ENCODE data around the gene SCAND1. TPM values are rescaled to one million over a fixed set of nuclear protein-coding genes. Genes with fewer than 3 reads are reported as not detected.

Gene SCAND1
- total and polyA plus RNA-seq, 7 donors, result 61.2 to 191 (median 83.1) TPM

- WGBS, 2 donors, result 1 to 3% methylated on average over 6 of the region's 6 CpGs
- no peaks in the 10 kb centered on the region for H3K36me3 ChIP-seq
- H3K4me1 ChIP-seq, result no peaks in the 10 kb centered on the region
These were observed 40.7 kb upstream of the SCAND1 start for GRCh38 chr20:35994994-35995453.

GRCh38 chr20:35992713-35993335, 38.5 kb upstream of the SCAND1 start:
- 0 to 1% methylated on average over 6 of the region's 6 CpGs for WGBS, 2 donors
- Histone ChIP-seq H3K36me3 (no peaks in the 10 kb centered on the region), H3K4me1 (no peaks in the 10 kb centered on the region), H3K4me3 (no peak overlapping the region), H3K27me3 (no peaks in the 10 kb centered on the region), H3K27ac (no peak overlapping the region), H3K9me3 (no peaks in the 10 kb centered on the region)
- intact Hi-C loops (cut with DNase I), result loop anchor here (5.0 kb wide), 1 partner anchor 204 kb away; no protein-coding TSS in a partner anchor
- peak; percentile 69 for DNase-seq
- TF ChIP-seq CTCF (IDR thresholded peaks at IDR 0.05) (peak; percentile 14 to 81 (median 56)), EP300 (IDR thresholded peaks at IDR 0.05) (no peak)

More at GRCh38 chr20:35994994-35995453, 40.7 kb upstream of the SCAND1 start:
- H3K27me3 ChIP-seq, result no peaks in the 10 kb centered on the region
- no peaks in the 10 kb centered on the region for H3K9me3 ChIP-seq
- no peak overlapping the region for H3K4me3 ChIP-seq
- no peak overlapping the region for H3K27ac ChIP-seq
- peak; percentile 68 to 82 (median 78) for TF ChIP-seq CTCF (IDR thresholded peaks at IDR 0.05)
- no peak for TF ChIP-seq POLR2A (IDR thresholded peaks at IDR 0.05)
- TF ChIP-seq POLR2AphosphoS5 (IDR thresholded peaks at IDR 0.05), result no peak
- intact Hi-C loops (cut with DNase I), result loop anchor here (1.0 to 5.0 kb wide), 2 partner anchors 143 to 202 kb away; no protein-coding TSS in a partner anchor
- peak; percentile 87 for DNase-seq

- Histone ChIP-seq H3K27ac (no peak overlapping the region), H3K4me3 (no peak overlapping the region), H3K36me3 (no peaks in the 10 kb centered on the region), H3K9me3 (no peaks in the 10 kb centered on the region), H3K4me1 (no peaks in the 10 kb centered on the region), H3K27me3 (no peaks in the 10 kb centered on the region)
- intact Hi-C loops (cut with DNase I), result loop anchor here (5.0 kb wide), 1 partner anchor 206 kb away; no protein-coding TSS in a partner anchor
- TF ChIP-seq CTCF (IDR thresholded peaks at IDR 0.05), result peak in 1 of 4 experiments; percentile 23
- no peak for TF ChIP-seq EP300 (IDR thresholded peaks at IDR 0.05)
- no peak for TF ChIP-seq POLR2AphosphoS5 (IDR thresholded peaks at IDR 0.05)
- WGBS, 2 donors, result 25 to 35% methylated on average over 3 of the region's 3 CpGs
- no peak for DNase-seq
These were observed 37.0 kb upstream of the SCAND1 start for GRCh38 chr20:35991142-35991771.

- 55 to 77% methylated on average over 2 of the region's 2 CpGs for WGBS, 2 donors
- intact Hi-C loops (cut with DNase I), result no loop called here
- Histone ChIP-seq H3K27me3 (no peaks in the 10 kb centered on the region), H3K27ac (no peak overlapping the region), H3K9me3 (no peaks in the 10 kb centered on the region), H3K4me3 (no peak overlapping the region), H3K36me3 (no peaks in the 10 kb centered on the region), H3K4me1 (no peaks in the 10 kb centered on the region)
- TF ChIP-seq CTCF (IDR thresholded peaks at IDR 0.05), result no peak
- no peak for TF ChIP-seq POLR2AphosphoS5 (IDR thresholded peaks at IDR 0.05)
- no peak for TF ChIP-seq POLR2A (IDR thresholded peaks at IDR 0.05)
- no peak for DNase-seq
These were observed 34.7 kb upstream of the SCAND1 start for GRCh38 chr20:35988910-35989463.

All from sigmoid colon (tissue), 7 donors.